GM20000 (cell line): Measurements from ENCODE around the gene SCNN1B.

Experiments
- DNase-seq: peaks from one replicate; pipeline ENCODE4 v3.0.0; 2012; ENCODE audit warnings: low spot score
- TF ChIP-seq, protein P1 (sequence below): IDR thresholded peaks from 2 replicates; pipeline ENCODE4 v1.5.1; 2012; ENCODE audit warnings: mild to moderate bottlenecking, control low read depth; ENCODE audit errors: extremely low read depth, missing control alignments

The SCNN1B gene

DNA sequence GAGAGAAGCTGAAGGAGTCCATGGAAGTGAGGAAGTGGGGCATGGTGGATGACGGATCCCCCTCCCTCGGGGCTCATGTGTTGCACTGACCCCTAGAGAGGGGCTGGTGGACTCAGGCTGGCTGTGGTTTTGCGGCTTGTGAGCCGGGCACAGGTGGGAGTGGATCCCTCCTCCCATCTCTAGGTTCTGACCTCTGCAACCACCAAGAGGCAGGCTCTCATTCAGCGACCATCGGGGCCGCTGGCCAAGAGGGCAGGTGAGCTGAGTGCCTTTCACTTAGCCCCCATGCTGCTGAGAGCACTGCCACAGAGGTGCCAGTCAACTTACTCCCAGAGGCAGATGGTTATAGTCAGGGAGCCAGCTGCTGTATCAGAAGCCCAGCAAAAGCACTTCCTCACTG is 67.3 kb downstream of the SCNN1B start:
- TF ChIP-seq, protein P1, sequence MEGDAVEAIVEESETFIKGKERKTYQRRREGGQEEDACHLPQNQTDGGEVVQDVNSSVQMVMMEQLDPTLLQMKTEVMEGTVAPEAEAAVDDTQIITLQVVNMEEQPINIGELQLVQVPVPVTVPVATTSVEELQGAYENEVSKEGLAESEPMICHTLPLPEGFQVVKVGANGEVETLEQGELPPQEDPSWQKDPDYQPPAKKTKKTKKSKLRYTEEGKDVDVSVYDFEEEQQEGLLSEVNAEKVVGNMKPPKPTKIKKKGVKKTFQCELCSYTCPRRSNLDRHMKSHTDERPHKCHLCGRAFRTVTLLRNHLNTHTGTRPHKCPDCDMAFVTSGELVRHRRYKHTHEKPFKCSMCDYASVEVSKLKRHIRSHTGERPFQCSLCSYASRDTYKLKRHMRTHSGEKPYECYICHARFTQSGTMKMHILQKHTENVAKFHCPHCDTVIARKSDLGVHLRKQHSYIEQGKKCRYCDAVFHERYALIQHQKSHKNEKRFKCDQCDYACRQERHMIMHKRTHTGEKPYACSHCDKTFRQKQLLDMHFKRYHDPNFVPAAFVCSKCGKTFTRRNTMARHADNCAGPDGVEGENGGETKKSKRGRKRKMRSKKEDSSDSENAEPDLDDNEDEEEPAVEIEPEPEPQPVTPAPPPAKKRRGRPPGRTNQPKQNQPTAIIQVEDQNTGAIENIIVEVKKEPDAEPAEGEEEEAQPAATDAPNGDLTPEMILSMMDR: no peak
- no peak for DNase-seq

DNA sequence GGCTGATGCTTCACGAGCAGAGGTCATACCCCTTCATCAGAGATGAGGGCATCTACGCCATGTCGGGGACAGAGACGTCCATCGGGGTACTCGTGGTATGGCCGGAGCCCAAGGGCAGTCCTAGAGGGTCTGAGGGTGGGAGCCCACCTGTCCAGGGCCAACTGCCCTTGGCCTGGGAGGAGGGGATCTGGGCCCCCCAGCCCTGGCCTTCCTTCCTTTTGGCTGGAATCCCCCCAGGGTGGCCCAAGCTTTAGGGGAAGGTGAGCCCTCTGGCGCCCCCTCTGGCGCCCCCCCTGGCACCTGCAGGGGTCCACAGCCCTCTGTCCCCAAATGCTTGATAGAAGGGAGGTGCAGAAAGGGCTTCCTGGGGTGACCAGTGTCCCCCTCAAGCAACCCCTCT is 69.3 kb downstream of the SCNN1B start:
- TF ChIP-seq, protein P1: no peak
- no peak for DNase-seq

DNA sequence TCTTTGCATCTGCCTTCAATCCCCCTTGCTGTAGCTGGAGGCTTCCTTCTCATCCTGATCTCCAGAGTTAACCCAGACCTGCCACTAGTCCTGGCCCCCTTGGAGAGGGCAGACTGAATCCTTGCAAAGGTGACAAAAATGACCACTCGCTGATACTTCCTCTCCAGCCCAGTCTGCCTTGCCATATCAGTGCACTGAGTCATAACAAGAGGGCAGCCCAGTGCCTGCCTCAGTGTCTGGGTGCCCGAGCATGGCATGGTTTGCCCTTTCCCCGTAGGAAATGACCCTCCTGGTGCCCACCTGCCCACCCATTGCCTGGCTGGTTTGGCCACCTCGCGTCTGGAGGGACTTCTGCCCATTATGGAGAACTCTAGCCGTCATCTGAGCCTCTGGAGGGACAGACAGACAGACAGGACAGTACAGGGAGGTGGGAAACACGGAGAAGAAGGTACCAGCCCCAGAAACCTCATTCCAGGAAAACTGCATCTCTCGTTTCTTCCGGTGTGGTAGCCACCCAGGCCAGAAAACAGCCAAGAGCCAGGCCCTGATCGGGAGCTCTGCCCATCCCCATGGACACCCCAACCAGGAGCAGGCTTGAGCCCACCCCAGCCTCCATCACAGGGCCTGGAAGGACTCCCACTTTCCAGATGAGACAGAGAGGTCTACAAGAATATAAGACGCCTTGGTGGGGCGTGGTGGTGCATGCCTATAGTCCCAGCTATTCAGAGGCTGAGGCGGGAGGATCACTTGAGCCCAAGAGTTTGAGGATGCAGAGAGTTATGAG is 71.5 kb downstream of the SCNN1B start:
- no peak for DNase-seq
- TF ChIP-seq, protein P1: no peak

DNA sequence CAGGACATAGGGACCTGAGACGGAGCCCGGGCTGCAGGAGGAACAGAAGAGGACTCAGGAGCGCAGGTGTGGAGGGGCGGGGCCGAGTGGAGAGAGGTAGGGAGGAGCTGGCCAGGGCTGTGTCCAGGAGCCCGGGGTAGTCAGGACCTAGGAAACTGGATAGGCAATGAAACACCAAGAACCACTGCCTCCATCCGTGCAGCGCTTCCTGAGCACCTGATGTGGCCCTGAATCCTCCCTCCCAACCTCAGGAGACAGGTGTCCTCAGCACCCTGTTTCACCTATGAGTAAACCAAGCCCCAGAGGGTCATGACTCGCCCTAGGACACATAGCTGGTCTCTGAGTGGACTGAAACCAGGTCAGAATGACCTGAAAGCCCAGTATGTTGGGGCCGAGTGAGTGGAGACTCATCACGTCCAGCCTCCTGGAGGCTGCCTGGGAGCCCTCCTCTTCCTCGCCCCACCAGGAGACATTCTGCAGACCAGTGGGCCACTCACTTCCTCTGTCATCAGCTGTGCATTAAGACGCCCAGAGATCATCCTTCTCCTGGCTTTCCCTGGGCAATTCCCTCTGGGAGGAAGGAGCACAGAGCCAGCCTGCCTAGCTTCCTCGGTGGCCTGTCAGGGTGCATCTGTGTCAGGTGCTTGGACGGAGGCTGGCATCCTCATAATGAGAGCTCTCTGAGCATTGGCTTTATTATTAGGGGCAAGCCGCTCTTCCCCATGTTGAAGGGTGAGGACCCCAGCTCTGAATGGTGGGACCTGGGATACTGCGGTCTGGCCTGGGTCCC is 72.8 kb downstream of the SCNN1B start:
- no peak for DNase-seq
- TF ChIP-seq, protein P1: no peak

DNA sequence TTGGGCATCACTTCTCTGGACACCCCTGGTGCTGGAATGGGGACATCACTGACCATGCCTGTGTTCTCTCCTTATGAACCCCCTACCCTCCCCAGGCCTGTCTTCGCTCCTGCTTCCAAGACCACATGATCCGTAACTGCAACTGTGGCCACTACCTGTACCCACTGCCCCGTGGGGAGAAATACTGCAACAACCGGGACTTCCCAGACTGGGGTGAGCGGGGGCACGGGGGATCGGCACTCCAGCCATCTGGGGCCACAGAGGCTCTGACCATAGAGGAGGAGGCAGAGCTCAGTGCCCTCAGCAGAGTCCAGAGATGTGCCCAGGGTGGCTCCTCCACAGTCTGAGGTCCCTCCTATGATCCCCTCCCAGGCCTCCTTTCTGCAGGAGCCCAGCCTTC is 73.5 kb downstream of the SCNN1B start:
- TF ChIP-seq, protein P1: no peak
- DNase-seq: no peak

DNA sequence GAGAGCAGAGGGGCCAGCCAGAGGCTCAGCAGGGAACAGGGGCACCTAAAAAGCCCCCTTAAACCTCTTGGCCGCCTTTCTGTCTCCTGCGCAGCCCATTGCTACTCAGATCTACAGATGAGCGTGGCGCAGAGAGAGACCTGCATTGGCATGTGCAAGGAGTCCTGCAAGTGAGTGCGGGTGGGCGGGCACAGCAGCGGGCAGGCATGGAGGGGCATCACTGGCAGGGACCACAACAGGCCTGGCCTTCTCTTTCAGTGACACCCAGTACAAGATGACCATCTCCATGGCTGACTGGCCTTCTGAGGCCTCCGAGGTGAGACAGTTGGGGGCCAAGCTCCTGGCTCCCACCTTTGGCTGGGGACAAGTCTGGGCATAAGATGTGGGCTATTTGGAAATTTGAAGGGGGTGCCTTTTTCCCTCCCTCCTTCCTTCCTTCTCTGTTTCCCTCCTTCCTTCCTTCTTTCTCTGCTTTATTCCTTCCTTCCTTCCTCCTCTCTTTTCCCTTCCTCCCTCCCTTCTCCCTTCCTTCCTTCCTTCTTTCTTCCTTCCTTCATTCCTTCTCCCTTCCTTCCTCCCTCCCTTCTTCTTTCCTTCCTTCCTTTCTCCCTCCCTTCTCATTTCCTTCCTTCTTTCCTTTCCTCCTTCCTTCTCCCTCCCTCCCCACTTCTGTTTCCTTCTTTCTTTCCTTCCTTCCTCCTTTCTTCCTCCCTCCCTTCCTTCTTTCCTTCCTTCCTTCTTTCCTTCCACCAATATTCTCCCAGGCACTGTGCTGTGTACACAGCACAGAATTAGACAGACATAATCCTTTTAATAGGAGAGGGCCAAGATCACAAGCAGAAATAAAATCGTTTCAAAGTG is 75.2 kb downstream of the SCNN1B start:
- no peak for DNase-seq
- TF ChIP-seq, protein P1: no peak
